Kidney (tissue), 14 donors: ENCODE results near the gene PCIF1. TPM values are rescaled to one million over a fixed set of nuclear protein-coding genes. Genes with fewer than 3 reads are reported as not detected.

Source experiments
- DNase-seq, 5 donors: peaks; one replicate each; pipeline ENCODE4 v3.0.0-alpha.2; 2013 to 2020
- FAIRE-seq: peaks from 2 replicates; lab custom pipeline; 2012; peaks lifted over from hg19 to GRCh38; lab: Jason Lieb, UNC
- H3K27ac ChIP-seq, 2 donors: one replicate each; pipeline ENCODE4 v1.7.0; 2013; ENCODE audit warnings: low read depth in 2 of 2, low read length in 2 of 2, inconsistent platforms in 1 of 2
- H3K27me3 ChIP-seq: one replicate; pipeline ENCODE4 v1.7.1; 2013; ENCODE audit warnings: low read length, inconsistent platforms; ENCODE audit not compliant: control insufficient read depth, insufficient read depth
- H3K36me3 ChIP-seq, 3 donors: one replicate each; pipeline versions ENCODE4 v1.7.0 to v1.7.1; 2013; ENCODE audit warnings: low read length in 3 of 3, control low read depth in 1 of 3, inconsistent platforms in 1 of 3; ENCODE audit not compliant: insufficient read depth in 3 of 3, control insufficient read depth in 2 of 3
- H3K4me1 ChIP-seq, 3 donors: one replicate each; pipeline versions ENCODE4 v1.7.0 to v1.7.1; 2013; ENCODE audit warnings: low read length in 3 of 3, inconsistent platforms in 1 of 3, low read depth in 1 of 3; ENCODE audit not compliant: control insufficient read depth in 2 of 3, insufficient read depth in 2 of 3
- H3K4me3 ChIP-seq, 3 donors: one replicate each; pipeline versions ENCODE4 v1.7.0 to v1.8.1; 2013; ENCODE audit warnings: low read length in 3 of 3, control low read depth in 1 of 3, inconsistent platforms in 1 of 3
- H3K9ac ChIP-seq, 3 donors: one replicate each; pipeline versions ENCODE4 v1.7.0 to v1.7.1; 2013; ENCODE audit warnings: low read length in 3 of 3, control low read depth in 1 of 3, inconsistent platforms in 1 of 3
- H3K9me3 ChIP-seq, 3 donors: one replicate each; pipeline versions ENCODE4 v1.7.0 to v1.7.1; 2013; ENCODE audit warnings: low read length in 3 of 3, control low read depth in 1 of 3, inconsistent platforms in 1 of 3; ENCODE audit not compliant: control insufficient read depth in 2 of 3, insufficient read depth in 1 of 3
- intact Hi-C: fragments of 100-400 bp; cut with DNase I; formaldehyde crosslinking; loops from one replicate; pipeline ENCODE4 v1.11.1; 2022
- polyA plus RNA-seq: library from polyadenylated mRNA; stranded (reverse); fragments of 350-450 nt; fragmentation: Illumina TruSeq; extraction: RNeasy Lipid Tissue Mini Kit (QIAGEN cat#74804); gene quantifications from one replicate; pipeline ENCODE4 v1.2.3, GENCODE V29; 2014; ENCODE audit warnings: low read depth, low replicate concordance; ENCODE audit not compliant: insufficient read depth
- total RNA-seq: library from RNA; stranded (reverse); fragmentation: NEBNext Ultra II Directional; extraction: Animal tissue kit (Norgen Biotek cat#: 25700); gene quantifications from one replicate; pipeline ENCODE4 v1.2.1, GENCODE V29; 2021
- TF ChIP-seq, protein P1 (sequence below): IDR thresholded peaks from 3 replicates; pipeline ENCODE4 v1.5.1; 2012; ENCODE audit warnings: mild to moderate bottlenecking, moderate library complexity, borderline replicate concordance; ENCODE audit not compliant: insufficient read depth; ENCODE audit errors: extremely low read depth
- donor health status: control.
- donor health status: control.
- donor health status: control.
- donor health status: control.
- donor health status: control.
- donor health status: DM: yes; HTN: yes; CAD: no.
- donor health status: Normal renal cell carcinoma (clear cell type).

PCIF1 gene
- total and polyA plus RNA-seq, 2 donors from 2014 or later, result 27.4 to 43.1 TPM

DNA sequence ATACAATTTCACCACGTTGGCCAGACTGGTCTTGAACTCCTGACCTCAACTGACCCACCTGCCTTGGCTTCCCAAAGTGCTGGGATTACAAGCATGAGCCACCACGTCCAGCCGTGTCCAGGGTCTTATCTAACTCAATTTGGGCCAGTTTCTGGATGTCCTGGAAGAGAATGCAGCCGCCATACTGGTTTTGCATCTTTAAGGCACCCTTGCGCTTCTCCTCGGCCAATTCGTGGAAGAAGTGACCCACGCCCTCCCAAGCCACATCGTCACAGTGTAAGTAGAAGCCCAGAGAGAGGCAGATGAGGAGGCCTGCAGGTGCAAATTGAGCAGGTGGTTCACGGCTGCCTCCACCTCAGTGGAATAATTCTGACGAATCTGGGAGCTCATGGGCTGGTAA is 41.2 kb downstream of the PCIF1 start:
- Histone ChIP-seq H3K27me3 (no peaks in the 10 kb centered on the region), H3K4me3 (no peak overlapping the region), H3K27ac (no peak overlapping the region), H3K4me1 (peaks cover 0 to 5% (median 0%) of the 10 kb centered on the region in 3 donors), H3K9ac (no peak overlapping the region), H3K9me3 (no peaks in the 10 kb centered on the region), H3K36me3 (no peaks in the 10 kb centered on the region)
- DNase-seq (peak in 1 of 5 donors; percentile 31), FAIRE-seq (no peak)
- intact Hi-C loops, result no loop called here
- TF ChIP-seq, protein P1, sequence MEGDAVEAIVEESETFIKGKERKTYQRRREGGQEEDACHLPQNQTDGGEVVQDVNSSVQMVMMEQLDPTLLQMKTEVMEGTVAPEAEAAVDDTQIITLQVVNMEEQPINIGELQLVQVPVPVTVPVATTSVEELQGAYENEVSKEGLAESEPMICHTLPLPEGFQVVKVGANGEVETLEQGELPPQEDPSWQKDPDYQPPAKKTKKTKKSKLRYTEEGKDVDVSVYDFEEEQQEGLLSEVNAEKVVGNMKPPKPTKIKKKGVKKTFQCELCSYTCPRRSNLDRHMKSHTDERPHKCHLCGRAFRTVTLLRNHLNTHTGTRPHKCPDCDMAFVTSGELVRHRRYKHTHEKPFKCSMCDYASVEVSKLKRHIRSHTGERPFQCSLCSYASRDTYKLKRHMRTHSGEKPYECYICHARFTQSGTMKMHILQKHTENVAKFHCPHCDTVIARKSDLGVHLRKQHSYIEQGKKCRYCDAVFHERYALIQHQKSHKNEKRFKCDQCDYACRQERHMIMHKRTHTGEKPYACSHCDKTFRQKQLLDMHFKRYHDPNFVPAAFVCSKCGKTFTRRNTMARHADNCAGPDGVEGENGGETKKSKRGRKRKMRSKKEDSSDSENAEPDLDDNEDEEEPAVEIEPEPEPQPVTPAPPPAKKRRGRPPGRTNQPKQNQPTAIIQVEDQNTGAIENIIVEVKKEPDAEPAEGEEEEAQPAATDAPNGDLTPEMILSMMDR, result no peak

DNA sequence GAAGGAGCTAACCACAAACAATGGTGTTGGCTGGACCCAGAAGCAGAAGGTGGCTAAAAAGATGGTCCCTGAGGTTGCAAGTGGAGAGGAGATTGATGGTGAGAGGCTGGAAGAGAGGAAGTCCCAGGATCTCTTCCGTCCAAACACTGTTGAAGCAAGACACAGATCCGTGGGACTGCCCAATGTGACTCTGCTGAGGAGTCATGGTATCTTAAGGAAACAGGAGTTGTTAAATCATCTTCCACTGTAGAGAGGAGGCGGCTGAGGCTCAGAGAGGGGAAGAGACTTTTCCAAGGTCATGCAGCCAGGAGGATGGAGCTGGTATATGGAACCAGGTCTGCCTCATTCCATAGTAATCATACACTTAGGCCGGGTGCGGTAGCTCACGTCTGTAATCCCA is 41.6 kb downstream of the PCIF1 start:
- H3K4me3 ChIP-seq, result no peak overlapping the region
- H3K27ac ChIP-seq, result no peak overlapping the region
- H3K36me3 ChIP-seq, result no peaks in the 10 kb centered on the region
- no peak for FAIRE-seq
- H3K4me1 ChIP-seq, result peaks cover 0 to 4% (median 0%) of the 10 kb centered on the region in 3 donors
- TF ChIP-seq, protein P1, result no peak
- no peak overlapping the region for H3K9ac ChIP-seq
- intact Hi-C loops, result no loop called here
- DNase-seq, result peak in 1 of 5 donors; percentile 34
- H3K9me3 ChIP-seq, result no peaks in the 10 kb centered on the region
- H3K27me3 ChIP-seq, result no peaks in the 10 kb centered on the region

DNA sequence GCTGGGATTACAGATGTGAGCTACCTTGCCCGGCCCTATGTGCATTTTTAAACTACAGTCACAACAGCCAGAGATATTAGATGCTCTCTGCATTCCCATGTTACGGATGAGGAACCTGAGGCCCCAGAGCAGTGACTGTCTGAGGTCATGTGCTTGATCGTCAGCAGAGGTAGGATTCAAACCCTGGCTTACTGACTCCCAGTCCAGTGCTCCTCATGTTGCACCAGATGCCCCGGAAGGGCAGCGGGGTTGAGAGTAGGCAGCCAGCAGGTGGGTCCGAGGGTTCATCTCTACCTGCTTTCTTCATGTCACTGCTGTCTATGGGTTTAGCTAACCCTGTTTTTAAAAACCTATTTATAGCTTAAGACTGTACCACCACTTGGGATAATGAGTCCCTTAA is 46.8 kb downstream of the PCIF1 start:
- TF ChIP-seq, protein P1, result no peak
- intact Hi-C loops, result no loop called here

DNA sequence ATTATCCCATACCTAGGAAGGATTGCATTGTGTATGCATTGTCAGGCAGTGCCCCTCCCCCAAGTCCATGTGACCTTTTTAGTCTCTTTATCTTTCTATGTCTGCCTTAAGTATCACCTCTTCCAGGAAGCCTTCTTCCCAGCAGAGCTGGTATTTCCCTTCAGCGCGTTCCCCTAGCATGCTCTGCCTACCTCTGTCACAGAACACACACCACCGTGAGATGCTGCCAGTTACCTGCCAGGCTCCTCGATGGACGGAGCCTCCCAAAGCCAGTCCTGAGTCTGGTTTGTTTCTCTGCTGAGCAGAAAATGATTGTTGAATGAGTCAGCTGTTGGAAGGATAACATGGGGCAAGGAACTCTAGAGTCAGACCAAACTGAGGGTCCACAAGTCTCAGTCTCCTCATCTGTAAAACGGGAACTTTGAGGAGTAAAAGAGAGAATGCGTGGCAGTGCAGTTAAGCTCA is 48.8 kb downstream of the PCIF1 start:
- intact Hi-C loops, result no loop called here
- Histone ChIP-seq H3K9ac (no peak overlapping the region), H3K27ac (no peak overlapping the region), H3K9me3 (no peaks in the 10 kb centered on the region), H3K4me3 (no peak overlapping the region), H3K27me3 (no peaks in the 10 kb centered on the region), H3K36me3 (no peaks in the 10 kb centered on the region), H3K4me1 (no peaks in the 10 kb centered on the region)
- DNase-seq (peak in 1 of 5 donors; percentile 9), FAIRE-seq (no peak)
- TF ChIP-seq, protein P1, result no peak

More for the DNA sequence above, 46.8 kb downstream of the PCIF1 start:
- no peaks in the 10 kb centered on the region for H3K4me1 ChIP-seq
- no peak for FAIRE-seq
- H3K36me3 ChIP-seq, result no peaks in the 10 kb centered on the region
- DNase-seq, result peak in 1 of 5 donors; percentile 21
- no peak overlapping the region for H3K27ac ChIP-seq
- no peaks in the 10 kb centered on the region for H3K9me3 ChIP-seq
- no peak overlapping the region for H3K9ac ChIP-seq
- no peaks in the 10 kb centered on the region for H3K27me3 ChIP-seq
- H3K4me3 ChIP-seq, result no peak overlapping the region
